NCI-H748 (cell line): ENCODE data around the gene KCNC3.

Source experiments
- DNase-seq: peaks from one replicate; lab custom pipeline; 2025; ENCODE audit not compliant: unreplicated experiment; lab: John Stamatoyannopoulos, UW

Gene KCNC3

GRCh38 chr19:50328224-50328872 is 829 bp downstream of the KCNC3 start:
- peak; percentile 78 for DNase-seq

- DNase-seq: no peak
Observed at GRCh38 chr19:50327461-50328223, 1.5 kb downstream of the KCNC3 start.

GRCh38 chr19:50327013-50327412 is 2.2 kb downstream of the KCNC3 start:
- no peak for DNase-seq

- no peak for DNase-seq
Observed at GRCh38 chr19:50326101-50326664, 3.0 kb downstream of the KCNC3 start.

- peak; percentile 97 for DNase-seq
Observed at GRCh38 chr19:50325310-50326100, 3.7 kb downstream of the KCNC3 start.

- DNase-seq: no peak
Observed at GRCh38 chr19:50324331-50324730, 4.8 kb downstream of the KCNC3 start.

- DNase-seq: no peak
Observed at GRCh38 chr19:50323782-50324133, 5.4 kb downstream of the KCNC3 start.

- no peak for DNase-seq
Observed at GRCh38 chr19:50322931-50323781, 6.0 kb downstream of the KCNC3 start.

- no peak for DNase-seq
Observed at GRCh38 chr19:50322234-50322633, 6.9 kb downstream of the KCNC3 start.

- DNase-seq: no peak
Observed at GRCh38 chr19:50321831-50322230, 7.3 kb downstream of the KCNC3 start.

- DNase-seq: no peak
Observed at GRCh38 chr19:50320596-50320995, 8.6 kb downstream of the KCNC3 start.

GRCh38 chr19:50320051-50320450 is 9.1 kb downstream of the KCNC3 start:
- DNase-seq: no peak

GRCh38 chr19:50319156-50319555 is 10.0 kb downstream of the KCNC3 start:
- DNase-seq: no peak

- DNase-seq: no peak
Observed at GRCh38 chr19:50318438-50318837, 10.7 kb downstream of the KCNC3 start.

- no peak for DNase-seq
Observed at GRCh38 chr19:50317115-50317514, 12.1 kb downstream of the KCNC3 start.

GRCh38 chr19:50315773-50316448 is 13.3 kb downstream of the KCNC3 start:
- peak; percentile 84 for DNase-seq

GRCh38 chr19:50314724-50315708 is 14.2 kb downstream of the KCNC3 start:
- peak; percentile 58 for DNase-seq

GRCh38 chr19:50313812-50314536 is 15.2 kb downstream of the KCNC3 start:
- peak; percentile 67 for DNase-seq
